SJSA1 (cell line): Measurements from ENCODE around the gene TRIP6. TPM values are rescaled to one million over a fixed set of nuclear protein-coding genes. Genes with fewer than 3 reads are reported as not detected.
"Not testable (repeated sequence)": the region's sequence is repeated elsewhere in the genome, so short reads cannot be mapped to it uniquely, and the experiment has no call there.

Source experiments
- DNase-seq, 2 experiments: peaks; one replicate each; pipeline ENCODE4 v3.0.0-alpha.2; 2015 to 2020; ENCODE audit warnings: low spot score in 2 of 2, low read depth in 1 of 2
- H3K27ac ChIP-seq: fragments of 250-450 bp; sonication (Bioruptor Pico); 2 replicates; pipeline ENCODE4 v1.5.1; 2020; ENCODE audit warnings: mild to moderate bottlenecking, moderate library complexity
- H3K27me3 ChIP-seq: fragments of 250-450 bp; sonication (Bioruptor Pico); replicated peaks from 2 replicates; pipeline ENCODE4 v1.5.1; 2020; ENCODE audit warnings: mild to moderate bottlenecking, moderate library complexity
- H3K36me3 ChIP-seq: fragments of 250-450 bp; sonication (Bioruptor Pico); 2 replicates; pipeline ENCODE4 v1.5.1; 2020; ENCODE audit warnings: mild to moderate bottlenecking
- H3K4me1 ChIP-seq: fragments of 250-450 bp; sonication (Bioruptor Pico); replicated peaks from 2 replicates; pipeline ENCODE4 v1.6.1; 2021; ENCODE audit warnings: mild to moderate bottlenecking
- H3K4me3 ChIP-seq: fragments of 250-450 bp; sonication (Bioruptor Pico); 2 replicates; pipeline ENCODE4 v1.5.1; 2020; ENCODE audit warnings: mild to moderate bottlenecking
- H3K9me3 ChIP-seq: fragments of 250-450 bp; sonication (Bioruptor Pico); replicated peaks from 2 replicates; pipeline ENCODE4 v1.5.1; 2020; ENCODE audit warnings: mild to moderate bottlenecking
- total RNA-seq: library from RNA; depleted of rRNA; stranded (reverse); fragments of >200 nt; shearing (Covaris generic); gene quantifications from 2 replicates; pipeline ENCODE4 v1.2.3, GENCODE V29; 2014; rRNA removed

Gene TRIP6
- total RNA-seq, 1 experiment from 2014 or later: 88.0 TPM

GRCh38 chr7:100911484-100911883, 44.3 kb downstream of the TRIP6 start:
- Histone ChIP-seq H3K9me3 (no peaks in the 10 kb centered on the region), H3K27me3 (0 out of 2 replicates have a peak, but pooled peaks cover 3% of the 10 kb centered on the region), H3K36me3 (no peaks in the 10 kb centered on the region), H3K4me3 (no peak overlapping the region), H3K4me1 (no peaks in the 10 kb centered on the region), H3K27ac (no peak overlapping the region)
- no peak for DNase-seq

DNA sequence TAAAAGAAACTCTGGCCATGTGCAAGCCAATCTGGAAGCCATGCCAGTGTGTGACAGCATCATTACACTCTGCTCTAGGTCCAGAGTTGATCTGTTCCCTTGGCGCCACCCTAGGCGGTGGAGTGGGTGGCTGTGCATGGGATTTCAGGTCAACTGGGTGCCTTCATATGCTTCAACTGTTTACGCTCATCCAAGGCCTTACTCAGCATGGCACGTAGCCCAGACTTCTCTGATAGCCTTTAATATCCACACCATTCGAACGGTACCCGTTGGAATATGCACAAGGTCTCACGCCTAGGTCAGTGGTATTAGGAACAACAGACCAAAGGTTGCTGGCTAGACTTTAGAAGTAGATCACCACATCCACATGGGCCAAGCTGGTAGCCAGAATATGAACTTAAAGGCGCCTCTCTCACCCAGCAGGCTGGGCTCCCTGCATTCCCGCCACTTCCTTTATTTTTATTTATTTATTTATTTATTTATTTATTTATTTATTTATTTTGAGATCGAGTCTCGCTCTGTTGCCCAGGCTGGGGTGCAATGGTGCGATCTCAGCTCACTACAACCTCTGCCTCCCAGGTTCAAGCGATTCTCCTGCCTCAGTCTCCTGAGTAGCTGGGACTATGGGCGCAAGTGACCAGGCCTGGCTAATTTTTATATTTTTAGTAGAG, 47.2 kb downstream of the TRIP6 start:
- H3K36me3 ChIP-seq: no peaks in the 10 kb centered on the region
- no peak overlapping the region for H3K4me3 ChIP-seq
- no peak overlapping the region for H3K27ac ChIP-seq
- 0 out of 2 replicates have a peak, but pooled peaks cover 7% of the 10 kb centered on the region for H3K27me3 ChIP-seq
- H3K4me1 ChIP-seq: no peaks in the 10 kb centered on the region
- no peak for DNase-seq
- no peaks in the 10 kb centered on the region for H3K9me3 ChIP-seq

DNA sequence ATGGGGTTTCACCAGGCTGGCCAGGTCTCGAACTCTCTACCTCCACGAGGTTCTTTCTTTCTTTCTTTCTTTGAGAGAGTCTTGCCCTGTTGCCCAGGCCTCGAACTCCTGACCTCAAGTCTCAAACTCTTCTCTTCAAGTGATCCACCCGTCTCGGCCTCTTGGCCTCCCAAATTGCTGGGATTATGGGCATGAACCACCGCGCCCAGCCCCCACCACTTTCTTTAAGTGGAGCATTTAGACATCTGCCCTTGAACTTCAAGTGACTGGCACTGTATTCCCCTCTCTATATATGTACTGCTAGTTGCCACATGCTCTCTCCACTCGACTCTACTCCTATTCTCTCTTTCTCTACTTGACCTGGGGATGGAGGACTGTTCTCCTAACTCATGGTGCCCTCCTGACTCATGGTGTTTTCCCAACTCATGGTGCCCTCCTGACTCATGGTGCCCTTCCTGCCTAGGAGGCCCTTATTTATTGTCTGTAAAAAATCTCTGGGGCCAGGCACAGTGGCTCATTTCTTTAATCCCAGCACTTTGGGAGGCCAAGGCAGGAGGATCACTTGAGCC, 47.8 kb downstream of the TRIP6 start:
- no peaks in the 10 kb centered on the region for H3K36me3 ChIP-seq
- no peaks in the 10 kb centered on the region for H3K4me1 ChIP-seq
- H3K9me3 ChIP-seq: no peaks in the 10 kb centered on the region
- H3K27me3 ChIP-seq: 0 out of 2 replicates have a peak, but pooled peaks cover 7% of the 10 kb centered on the region
- H3K4me3 ChIP-seq: no peak overlapping the region
- no peak for DNase-seq
- no peak overlapping the region for H3K27ac ChIP-seq

DNA sequence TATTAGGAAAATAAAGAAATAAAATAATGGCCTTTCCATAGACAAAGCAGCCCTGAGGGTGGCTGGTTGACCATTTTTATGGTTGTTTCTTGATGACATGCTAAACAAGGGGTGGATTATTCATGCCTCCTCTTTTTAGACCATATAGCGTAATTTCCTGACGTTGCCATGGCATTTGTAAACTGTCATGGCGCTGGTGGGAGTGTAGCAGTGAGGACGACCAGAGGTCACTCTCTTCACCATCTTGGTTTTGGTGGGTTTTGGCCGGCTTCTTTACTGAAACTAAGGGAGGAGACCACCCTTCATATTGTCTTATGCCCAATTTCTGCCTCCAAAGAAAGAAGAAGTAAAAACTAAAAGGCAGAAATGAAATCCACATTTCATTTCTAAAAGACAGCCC, 52.1 kb downstream of the TRIP6 start:
- not testable (repeated sequence) for H3K4me3 ChIP-seq, DNase-seq, H3K27ac ChIP-seq, H3K4me1 ChIP-seq, H3K9me3 ChIP-seq, H3K27me3 ChIP-seq, H3K36me3 ChIP-seq

DNA sequence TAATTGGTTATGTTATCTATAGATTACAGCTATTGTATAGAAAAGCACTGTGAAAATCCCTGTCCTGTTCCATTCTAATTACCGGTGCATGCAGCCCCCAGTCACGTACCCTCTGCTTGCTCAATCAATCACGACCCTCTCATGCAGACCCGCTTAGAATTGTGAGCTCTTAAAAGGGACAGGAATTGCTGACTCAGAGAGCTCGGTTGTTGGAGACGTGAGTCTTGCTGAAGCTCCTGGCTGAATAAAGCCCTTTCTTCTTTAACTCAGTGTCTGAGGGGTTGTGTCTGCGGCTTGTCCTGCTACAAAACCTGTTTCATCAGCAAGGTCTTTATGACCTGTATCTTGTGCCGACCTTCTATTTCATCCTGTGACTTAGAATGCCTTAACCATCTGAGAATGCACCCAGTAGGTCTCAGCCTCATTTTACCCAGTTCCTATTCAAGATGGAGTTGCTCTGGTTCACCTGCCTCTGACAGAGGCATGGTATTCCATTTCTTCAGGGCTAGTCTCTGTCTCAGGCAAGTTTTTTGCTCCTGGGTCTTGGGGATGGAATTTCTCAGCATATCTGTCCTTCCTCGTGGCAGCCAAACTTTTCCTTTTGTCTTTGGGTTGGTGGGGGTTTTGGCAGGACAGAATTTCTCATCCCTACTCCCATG, 52.7 kb downstream of the TRIP6 start:
- not testable (repeated sequence) for DNase-seq, H3K4me3 ChIP-seq, H3K4me1 ChIP-seq, H3K36me3 ChIP-seq, H3K27me3 ChIP-seq, H3K9me3 ChIP-seq, H3K27ac ChIP-seq

GRCh38 chr7:100921039-100921438, 53.9 kb downstream of the TRIP6 start:
- no peaks in the 10 kb centered on the region for H3K36me3 ChIP-seq

More at GRCh38 chr7:100921039-100921438, 53.9 kb downstream of the TRIP6 start:
- no peak overlapping the region for H3K27ac ChIP-seq
- DNase-seq: no peak
- H3K4me1 ChIP-seq: no peaks in the 10 kb centered on the region
- 0 out of 2 replicates have a peak, but pooled peaks cover 8% of the 10 kb centered on the region for H3K27me3 ChIP-seq
- H3K4me3 ChIP-seq: no peak overlapping the region
- no peaks in the 10 kb centered on the region for H3K9me3 ChIP-seq

Other genes with a start within 250 kb of the TRIP6 start
- gene TFR2, start 225.8 kb upstream of the TRIP6 start, total RNA-seq: not detected in 2 replicates
- not detected in 2 replicates for gene ACTL6B, start 210.9 kb upstream of the TRIP6 start, total RNA-seq
- 63.4 and 70.6 TPM in 2 replicates for gene GNB2, start 193.6 kb upstream of the TRIP6 start, total RNA-seq
- 9.9 and 15.5 TPM in 2 replicates for gene GIGYF1, start 173.1 kb upstream of the TRIP6 start, total RNA-seq
- gene POP7, start 161.3 kb upstream of the TRIP6 start, total RNA-seq: 56.0 and 72.0 TPM in 2 replicates
- not detected in 2 replicates for gene EPO, start 146.9 kb upstream of the TRIP6 start, total RNA-seq
- gene ZAN, start 133.8 kb upstream of the TRIP6 start, total RNA-seq: not detected in 2 replicates
- gene EPHB4, start 39.9 kb upstream of the TRIP6 start, total RNA-seq: 39.8 and 49.0 TPM in 2 replicates
- gene SLC12A9, start 14.7 kb upstream of the TRIP6 start, total RNA-seq: 15.2 and 17.8 TPM in 2 replicates
- gene SRRT, start 7.7 kb downstream of the TRIP6 start, total RNA-seq: 64.4 and 76.2 TPM in 2 replicates
- 3.1 and 3.7 TPM in 2 replicates for gene UFSP1, start 22.3 kb downstream of the TRIP6 start, total RNA-seq
- 0.16 TPM in 1 of 2 replicates, not detected in the other for gene ACHE, start 28.5 kb downstream of the TRIP6 start, total RNA-seq
- not detected in 2 replicates for gene MUC3A, start 82.1 kb downstream of the TRIP6 start, total RNA-seq
- gene MUC12, start 102.2 kb downstream of the TRIP6 start, total RNA-seq: not detected in 2 replicates
- gene MUC17, start 152.7 kb downstream of the TRIP6 start, total RNA-seq: not detected in 2 replicates
- gene TRIM56, start 218.1 kb downstream of the TRIP6 start, total RNA-seq: 5.2 and 10.3 TPM in 2 replicates